HEK293 (cell line): Measurements from ENCODE around the gene PRCC.

Experiments used
- BCL11A ChIP-seq: fragments of 450-650 bp; formaldehyde crosslinking; IDR thresholded peaks from 2 replicates; pipeline ENCODE4 v1.5.1; 2016; ENCODE audit warnings: low read depth, missing biosample characterization, missing genetic modification characterization
- HOXA7 ChIP-seq: sonication (generic); formaldehyde crosslinking; IDR thresholded peaks from 2 replicates; pipeline ENCODE4 v1.8.1; 2022; ENCODE audit warnings: missing genetic modification reagents, borderline replicate concordance
- KLF16 ChIP-seq: fragments of 450-650 bp; formaldehyde crosslinking; IDR thresholded peaks from 2 replicates; pipeline ENCODE4 v1.5.1; 2017; ENCODE audit warnings: missing biosample characterization, missing genetic modification characterization
- PRDM1 ChIP-seq: fragments of 450-650 bp; formaldehyde crosslinking; IDR thresholded peaks from 2 replicates; pipeline ENCODE4; 2016; ENCODE audit warnings: missing biosample characterization, missing genetic modification characterization
- SP3 ChIP-seq: fragments of 450-650 bp; formaldehyde crosslinking; IDR thresholded peaks from 2 replicates; pipeline ENCODE4 v1.5.1; 2016; ENCODE audit warnings: missing biosample characterization, missing genetic modification characterization
- TRIM28 ChIP-seq: IDR thresholded peaks from 2 replicates; pipeline ENCODE4 v1.6.1; 2011; ENCODE audit warnings: low read length, control low read depth, borderline replicate concordance
- ZBTB21 ChIP-seq: fragments of 450-650 bp; formaldehyde crosslinking; IDR thresholded peaks from 2 replicates; pipeline ENCODE4 v1.5.1; 2017; ENCODE audit warnings: missing biosample characterization, missing genetic modification characterization
- ZFP69B ChIP-seq: fragments of 450-650 bp; formaldehyde crosslinking; IDR thresholded peaks from 2 replicates; pipeline ENCODE4 v1.5.1; 2016; ENCODE audit warnings: missing biosample characterization, missing genetic modification characterization
- ZNF10 ChIP-seq: fragments of 450-650 bp; formaldehyde crosslinking; IDR thresholded peaks from 2 replicates; pipeline ENCODE4 v1.5.1; 2017; ENCODE audit warnings: missing biosample characterization, missing genetic modification characterization
- ZNF16 ChIP-seq: fragments of 450-650 bp; formaldehyde crosslinking; IDR thresholded peaks from 2 replicates; pipeline ENCODE4 v1.5.1; 2016; ENCODE audit warnings: low read depth, missing biosample characterization, missing genetic modification characterization
- ZNF324 ChIP-seq: fragments of 450-650 bp; formaldehyde crosslinking; IDR thresholded peaks from 2 replicates; pipeline ENCODE4 v1.5.1; 2016; ENCODE audit warnings: missing biosample characterization, missing genetic modification characterization
- ZNF335 ChIP-seq: fragments of 450-650 bp; formaldehyde crosslinking; conservative IDR thresholded peaks from 2 replicates; pipeline ENCODE4 v1.5.1; 2016; ENCODE audit warnings: missing biosample characterization, missing genetic modification characterization
- ZNF354C ChIP-seq: fragments of 450-650 bp; formaldehyde crosslinking; IDR thresholded peaks from 2 replicates; pipeline ENCODE4 v1.5.1; 2016; ENCODE audit warnings: missing biosample characterization, missing genetic modification characterization, low read depth, borderline replicate concordance
- ZNF530 ChIP-seq: fragments of 450-650 bp; formaldehyde crosslinking; IDR thresholded peaks from 2 replicates; pipeline ENCODE4 v1.5.1; 2016; ENCODE audit warnings: low read depth, missing biosample characterization, missing genetic modification characterization
- ZNF544 ChIP-seq: fragments of 450-650 bp; formaldehyde crosslinking; IDR thresholded peaks from 2 replicates; pipeline ENCODE4 v1.5.0; 2017; ENCODE audit warnings: missing biosample characterization, missing genetic modification characterization
- ZNF596 ChIP-seq: fragments of 450-650 bp; IDR thresholded peaks from 2 replicates; pipeline ENCODE4 v1.5.0; 2018; ENCODE audit warnings: missing biosample characterization, mild to moderate bottlenecking, missing genetic modification characterization, moderate library complexity
- ZNF600 ChIP-seq: fragments of 450-650 bp; formaldehyde crosslinking; IDR thresholded peaks from 2 replicates; pipeline ENCODE4 v1.5.1; 2016; ENCODE audit warnings: missing biosample characterization, missing genetic modification characterization
- ZNF610 ChIP-seq: fragments of 450-650 bp; formaldehyde crosslinking; IDR thresholded peaks from 2 replicates; pipeline ENCODE4 v1.5.1; 2016; ENCODE audit warnings: missing biosample characterization, missing genetic modification characterization, borderline replicate concordance
- ZNF623 ChIP-seq: fragments of 450-650 bp; formaldehyde crosslinking; IDR thresholded peaks from 2 replicates; pipeline ENCODE4 v1.5.1; 2016; ENCODE audit warnings: missing biosample characterization, missing genetic modification characterization
- ZNF792 ChIP-seq: fragments of 450-650 bp; formaldehyde crosslinking; IDR thresholded peaks from 2 replicates; pipeline ENCODE4 v1.5.1; 2016; ENCODE audit warnings: missing biosample characterization, missing genetic modification characterization
- ZNF843 ChIP-seq: fragments of 450-650 bp; formaldehyde crosslinking; IDR thresholded peaks from 2 replicates; pipeline ENCODE4 v1.5.1; 2016; ENCODE audit warnings: missing biosample characterization, missing genetic modification characterization
- ZXDB ChIP-seq: fragments of 450-650 bp; formaldehyde crosslinking; IDR thresholded peaks from 2 replicates; pipeline ENCODE4 v1.5.1; 2016; ENCODE audit warnings: missing biosample characterization, missing genetic modification characterization
- TF ChIP-seq, protein P1 (sequence below): fragments of 450-650 bp; IDR thresholded peaks from 2 replicates; pipeline ENCODE4 v1.5.1; 2018; ENCODE audit warnings: missing biosample characterization, missing genetic modification characterization
- TF ChIP-seq, protein P2 (sequence below): fragments of 450-650 bp; formaldehyde crosslinking; IDR thresholded peaks from 2 replicates; pipeline ENCODE4 v1.5.1; 2016; ENCODE audit warnings: missing biosample characterization, missing genetic modification characterization
- TF ChIP-seq, protein P3 (sequence below): fragments of 450-650 bp; formaldehyde crosslinking; IDR thresholded peaks from 2 replicates; pipeline ENCODE4 v1.5.1; 2016; ENCODE audit warnings: missing biosample characterization, missing genetic modification characterization
- TF ChIP-seq, protein P4 (sequence below): fragments of 450-650 bp; IDR thresholded peaks from 2 replicates; pipeline ENCODE4 v1.5.1; 2018; ENCODE audit warnings: missing biosample characterization, mild to moderate bottlenecking, missing genetic modification characterization
- TF ChIP-seq, protein P5 (sequence below): fragments of 450-650 bp; formaldehyde crosslinking; optimal IDR thresholded peaks from 2 replicates; pipeline ENCODE3; 2016; ENCODE audit warnings: missing biosample characterization, mild to moderate bottlenecking, missing genetic modification characterization
- TF ChIP-seq, protein P6 (sequence below): fragments of 450-650 bp; formaldehyde crosslinking; IDR thresholded peaks from 2 replicates; pipeline ENCODE4 v1.5.1; 2016; ENCODE audit warnings: missing biosample characterization, missing genetic modification characterization
- TF ChIP-seq, protein P7 (sequence below): fragments of 450-650 bp; formaldehyde crosslinking; IDR thresholded peaks from 2 replicates; pipeline ENCODE4; 2016; ENCODE audit warnings: missing biosample characterization, missing genetic modification characterization

The PRCC gene

DNA sequence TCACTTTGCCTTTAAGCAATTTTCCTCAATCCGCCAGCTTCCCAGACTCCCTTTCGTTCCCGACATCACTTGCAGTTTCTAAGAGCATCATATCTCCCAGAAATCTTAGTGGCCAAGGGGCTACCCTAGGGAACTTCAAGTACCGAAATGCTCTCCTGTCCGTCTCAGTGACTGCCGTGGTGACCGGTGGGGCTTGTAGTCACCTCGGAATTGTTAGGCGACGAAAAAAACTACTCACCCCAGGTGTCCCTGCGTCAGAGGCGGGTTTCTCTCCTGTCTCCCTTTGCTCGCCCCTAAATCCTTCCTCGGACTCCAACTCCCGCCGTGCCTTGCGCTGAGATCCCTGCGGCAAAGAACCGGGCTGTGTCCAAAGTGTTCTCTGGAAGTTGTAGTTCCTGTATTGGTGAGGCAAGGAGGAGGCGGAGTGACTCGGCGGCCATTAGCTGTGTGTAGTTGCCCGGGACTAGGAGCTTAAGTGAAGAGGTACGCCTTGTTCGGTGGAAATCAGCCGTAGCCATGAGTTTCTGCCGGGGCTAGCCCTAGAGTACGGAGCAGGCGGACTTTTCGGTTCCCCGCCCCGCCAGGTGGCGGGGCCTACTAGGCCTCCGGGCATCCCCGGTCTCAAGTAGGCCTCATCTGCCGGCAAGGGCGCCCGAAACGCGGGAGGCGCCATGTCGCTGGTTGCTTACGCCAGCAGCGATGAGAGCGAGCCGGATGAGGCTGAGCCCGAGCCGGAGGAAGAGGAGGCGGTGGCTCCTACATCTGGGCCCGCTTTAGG, at the start of gene PRCC (continued):
- peak; percentile 51; the same call in 1 of the 2 replicates for TF ChIP-seq ZNF324 (tag by site-specific recombination)
- TF ChIP-seq ZNF10 (tag by site-specific recombination), result peak; percentile 49
- no peak; the same call in 1 of the 2 replicates for TF ChIP-seq HOXA7
- no peak for TF ChIP-seq BCL11A (tag by site-specific recombination)
- TF ChIP-seq, protein P1, sequence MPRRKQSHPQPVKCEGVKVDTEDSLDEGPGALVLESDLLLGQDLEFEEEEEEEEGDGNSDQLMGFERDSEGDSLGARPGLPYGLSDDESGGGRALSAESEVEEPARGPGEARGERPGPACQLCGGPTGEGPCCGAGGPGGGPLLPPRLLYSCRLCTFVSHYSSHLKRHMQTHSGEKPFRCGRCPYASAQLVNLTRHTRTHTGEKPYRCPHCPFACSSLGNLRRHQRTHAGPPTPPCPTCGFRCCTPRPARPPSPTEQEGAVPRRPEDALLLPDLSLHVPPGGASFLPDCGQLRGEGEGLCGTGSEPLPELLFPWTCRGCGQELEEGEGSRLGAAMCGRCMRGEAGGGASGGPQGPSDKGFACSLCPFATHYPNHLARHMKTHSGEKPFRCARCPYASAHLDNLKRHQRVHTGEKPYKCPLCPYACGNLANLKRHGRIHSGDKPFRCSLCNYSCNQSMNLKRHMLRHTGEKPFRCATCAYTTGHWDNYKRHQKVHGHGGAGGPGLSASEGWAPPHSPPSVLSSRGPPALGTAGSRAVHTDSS (tag by site-specific recombination), result peak; percentile 44; the same call in 1 of the 2 replicates
- peak; percentile 98 for TF ChIP-seq ZNF335 (tag by site-specific recombination)
- peak; percentile 92 for TF ChIP-seq PRDM1 (tag by site-specific recombination)
- TF ChIP-seq, protein P2, sequence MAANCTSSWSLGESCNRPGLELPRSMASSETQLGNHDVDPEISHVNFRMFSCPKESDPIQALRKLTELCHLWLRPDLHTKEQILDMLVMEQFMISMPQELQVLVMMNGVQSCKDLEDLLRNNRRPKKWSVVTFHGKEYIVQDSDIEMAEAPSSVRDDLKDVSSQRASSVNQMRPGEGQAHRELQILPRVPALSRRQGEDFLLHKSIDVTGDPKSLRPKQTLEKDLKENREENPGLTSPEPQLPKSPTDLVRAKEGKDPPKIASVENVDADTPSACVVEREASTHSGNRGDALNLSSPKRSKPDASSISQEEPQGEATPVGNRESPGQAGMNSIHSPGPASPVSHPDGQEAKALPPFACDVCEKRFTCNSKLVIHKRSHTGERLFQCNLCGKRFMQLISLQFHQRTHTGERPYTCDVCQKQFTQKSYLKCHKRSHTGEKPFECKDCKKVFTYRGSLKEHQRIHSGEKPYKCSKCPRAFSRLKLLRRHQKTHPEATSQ (tag by site-specific recombination), result peak; percentile 89
- TF ChIP-seq ZNF16, result 0 out of 2 replicates have a peak, but pooled peaks have one; percentile 49
- TF ChIP-seq ZNF792 (tag by site-specific recombination), result no peak
- peak; percentile 80; the same call in 1 of the 2 replicates for TF ChIP-seq ZFP69B
- TF ChIP-seq ZNF544 (tag by site-specific recombination), result no peak
- 0 out of 2 replicates have a peak, but pooled peaks have one; percentile 17 for TF ChIP-seq ZNF596 (tag by site-specific recombination)
- no peak for TF ChIP-seq ZNF530
- 0 out of 2 replicates have a peak, but pooled peaks have one; percentile 16 for TF ChIP-seq ZBTB21
- TF ChIP-seq, protein P3, sequence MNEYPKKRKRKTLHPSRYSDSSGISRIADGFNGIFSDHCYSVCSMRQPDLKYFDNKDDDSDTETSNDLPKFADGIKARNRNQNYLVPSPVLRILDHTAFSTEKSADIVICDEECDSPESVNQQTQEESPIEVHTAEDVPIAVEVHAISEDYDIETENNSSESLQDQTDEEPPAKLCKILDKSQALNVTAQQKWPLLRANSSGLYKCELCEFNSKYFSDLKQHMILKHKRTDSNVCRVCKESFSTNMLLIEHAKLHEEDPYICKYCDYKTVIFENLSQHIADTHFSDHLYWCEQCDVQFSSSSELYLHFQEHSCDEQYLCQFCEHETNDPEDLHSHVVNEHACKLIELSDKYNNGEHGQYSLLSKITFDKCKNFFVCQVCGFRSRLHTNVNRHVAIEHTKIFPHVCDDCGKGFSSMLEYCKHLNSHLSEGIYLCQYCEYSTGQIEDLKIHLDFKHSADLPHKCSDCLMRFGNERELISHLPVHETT (tag by site-specific recombination), result peak; percentile 90; the same call in 1 of the 2 replicates
- TF ChIP-seq SP3 (tag by site-specific recombination), result peak; percentile 98
- TF ChIP-seq ZNF843 (tag by site-specific recombination), result peak; percentile 53; the same call in 1 of the 2 replicates
- no peak for TF ChIP-seq ZNF354C
- 0 out of 2 replicates have a peak, but pooled peaks have one; percentile 28 for TF ChIP-seq ZNF623 (tag by site-specific recombination)
- TF ChIP-seq, protein P4, sequence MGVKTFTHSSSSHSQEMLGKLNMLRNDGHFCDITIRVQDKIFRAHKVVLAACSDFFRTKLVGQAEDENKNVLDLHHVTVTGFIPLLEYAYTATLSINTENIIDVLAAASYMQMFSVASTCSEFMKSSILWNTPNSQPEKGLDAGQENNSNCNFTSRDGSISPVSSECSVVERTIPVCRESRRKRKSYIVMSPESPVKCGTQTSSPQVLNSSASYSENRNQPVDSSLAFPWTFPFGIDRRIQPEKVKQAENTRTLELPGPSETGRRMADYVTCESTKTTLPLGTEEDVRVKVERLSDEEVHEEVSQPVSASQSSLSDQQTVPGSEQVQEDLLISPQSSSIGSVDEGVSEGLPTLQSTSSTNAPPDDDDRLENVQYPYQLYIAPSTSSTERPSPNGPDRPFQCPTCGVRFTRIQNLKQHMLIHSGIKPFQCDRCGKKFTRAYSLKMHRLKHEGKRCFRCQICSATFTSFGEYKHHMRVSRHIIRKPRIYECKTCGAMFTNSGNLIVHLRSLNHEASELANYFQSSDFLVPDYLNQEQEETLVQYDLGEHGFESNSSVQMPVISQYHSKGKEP (tag by site-specific recombination), result peak; percentile 29
- TF ChIP-seq KLF16 (tag by site-specific recombination), result peak; percentile 95
- TF ChIP-seq, protein P5, sequence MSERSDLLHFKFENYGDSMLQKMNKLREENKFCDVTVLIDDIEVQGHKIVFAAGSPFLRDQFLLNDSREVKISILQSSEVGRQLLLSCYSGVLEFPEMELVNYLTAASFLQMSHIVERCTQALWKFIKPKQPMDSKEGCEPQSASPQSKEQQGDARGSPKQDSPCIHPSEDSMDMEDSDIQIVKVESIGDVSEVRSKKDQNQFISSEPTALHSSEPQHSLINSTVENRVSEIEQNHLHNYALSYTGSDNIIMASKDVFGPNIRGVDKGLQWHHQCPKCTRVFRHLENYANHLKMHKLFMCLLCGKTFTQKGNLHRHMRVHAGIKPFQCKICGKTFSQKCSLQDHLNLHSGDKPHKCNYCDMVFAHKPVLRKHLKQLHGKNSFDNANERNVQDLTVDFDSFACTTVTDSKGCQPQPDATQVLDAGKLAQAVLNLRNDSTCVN (tag by site-specific recombination), result peak; percentile 38
- TF ChIP-seq TRIM28, result no peak
- peak; percentile 94 for TF ChIP-seq ZXDB
- TF ChIP-seq, protein P6, sequence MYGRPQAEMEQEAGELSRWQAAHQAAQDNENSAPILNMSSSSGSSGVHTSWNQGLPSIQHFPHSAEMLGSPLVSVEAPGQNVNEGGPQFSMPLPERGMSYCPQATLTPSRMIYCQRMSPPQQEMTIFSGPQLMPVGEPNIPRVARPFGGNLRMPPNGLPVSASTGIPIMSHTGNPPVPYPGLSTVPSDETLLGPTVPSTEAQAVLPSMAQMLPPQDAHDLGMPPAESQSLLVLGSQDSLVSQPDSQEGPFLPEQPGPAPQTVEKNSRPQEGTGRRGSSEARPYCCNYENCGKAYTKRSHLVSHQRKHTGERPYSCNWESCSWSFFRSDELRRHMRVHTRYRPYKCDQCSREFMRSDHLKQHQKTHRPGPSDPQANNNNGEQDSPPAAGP, result peak; percentile 71; the same call in 1 of the 2 replicates
- 0 out of 2 replicates have a peak, but pooled peaks have one; percentile 36 for TF ChIP-seq ZNF610
- peak; percentile 44; the same call in 1 of the 2 replicates for TF ChIP-seq ZNF600 (tag by site-specific recombination)
- TF ChIP-seq, protein P7, sequence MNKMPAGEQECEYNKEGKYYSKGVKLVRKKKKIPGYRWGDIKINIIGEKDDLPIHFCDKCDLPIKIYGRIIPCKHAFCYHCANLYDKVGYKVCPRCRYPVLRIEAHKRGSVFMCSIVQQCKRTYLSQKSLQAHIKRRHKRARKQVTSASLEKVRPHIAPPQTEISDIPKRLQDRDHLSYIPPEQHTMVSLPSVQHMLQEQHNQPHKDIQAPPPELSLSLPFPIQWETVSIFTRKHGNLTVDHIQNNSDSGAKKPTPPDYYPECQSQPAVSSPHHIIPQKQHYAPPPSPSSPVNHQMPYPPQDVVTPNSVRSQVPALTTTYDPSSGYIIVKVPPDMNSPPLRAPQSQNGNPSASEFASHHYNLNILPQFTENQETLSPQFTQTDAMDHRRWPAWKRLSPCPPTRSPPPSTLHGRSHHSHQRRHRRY (tag by site-specific recombination), result peak; percentile 73; the same call in 1 of the 2 replicates
